HEK293 (cell line): ENCODE data around the gene NLRP6.
"Not testable (repeated sequence)": the region's sequence is repeated elsewhere in the genome, so short reads cannot be mapped to it uniquely, and the experiment has no call there.

ENCODE experiments used
- CTCF ChIA-PET: fragments of 350-600 bp; formaldehyde crosslinking; extraction: SDS; loops from one replicate; lab custom pipeline; 2021; ENCODE audit warnings: antibody characterized with exemption; lab: Yijun Ruan, JAX
- POLR2A ChIA-PET: fragments of 300-600 bp; formaldehyde crosslinking; extraction: SDS; loops from one replicate; lab custom pipeline; 2020; ENCODE audit warnings: antibody characterized with exemption, inconsistent platforms; lab: Yijun Ruan, JAX
- H3K27ac ChIP-seq: fragments of 200-500 bp; sonication (Bioruptor generic); 2 replicates; pipeline ENCODE4 v1.5.1; 2014; ENCODE audit warnings: low read depth, low read length, control low read depth, inconsistent platforms; ENCODE audit errors: extremely low read depth
- H3K36me3 ChIP-seq, 2 experiments: fragments of 200-500 bp in 1 of 2; sonication (Bioruptor generic) in 1 of 2; 1 replicate in 1 of 2; 2 replicates in 1 of 2; pipeline ENCODE4 v1.5.1; 2014 to 2017; ENCODE audit warnings: inconsistent platforms in 2 of 2, low read length in 2 of 2; ENCODE audit not compliant: control insufficient read depth in 2 of 2, insufficient read depth in 1 of 2
- H3K4me1 ChIP-seq: fragments of 200-500 bp; sonication (Bioruptor generic); 2 replicates; pipeline ENCODE4 v1.5.1; 2014; ENCODE audit warnings: mild to moderate bottlenecking, low read length, inconsistent platforms; ENCODE audit not compliant: control insufficient read depth, insufficient read depth
- H3K4me3 ChIP-seq: 2 replicates; pipeline ENCODE4 v1.5.1; 2011; ENCODE audit warnings: low read depth, mild to moderate bottlenecking, control low read depth, low read length, moderate library complexity
- H3K9me3 ChIP-seq: fragments of 200-500 bp; sonication (Bioruptor generic); 2 replicates; pipeline ENCODE4 v1.5.1; 2014; ENCODE audit warnings: low read depth, low read length, inconsistent platforms; ENCODE audit not compliant: control insufficient read depth, insufficient read depth
- MZF1 ChIP-seq: fragments of 450-650 bp; formaldehyde crosslinking; IDR thresholded peaks from 2 replicates; pipeline ENCODE4 v1.5.1; 2017; ENCODE audit warnings: missing biosample characterization, missing genetic modification characterization, borderline replicate concordance
- TRIM28 ChIP-seq: IDR thresholded peaks from 2 replicates; pipeline ENCODE4 v1.6.1; 2011; ENCODE audit warnings: low read length, control low read depth, borderline replicate concordance
- ZNF239 ChIP-seq: fragments of 450-650 bp; formaldehyde crosslinking; IDR thresholded peaks from 2 replicates; pipeline ENCODE4 v1.5.1; 2016; ENCODE audit warnings: missing biosample characterization, missing genetic modification characterization
- ZNF311 ChIP-seq: fragments of 450-650 bp; formaldehyde crosslinking; IDR thresholded peaks from 2 replicates; pipeline ENCODE4 v1.5.1; 2017; ENCODE audit warnings: missing biosample characterization, missing genetic modification characterization, borderline replicate concordance
- ZNF341 ChIP-seq: fragments of 450-650 bp; formaldehyde crosslinking; IDR thresholded peaks from 2 replicates; pipeline ENCODE4; 2016; ENCODE audit warnings: low read depth, missing biosample characterization, missing genetic modification characterization
- ZNF433 ChIP-seq: fragments of 450-650 bp; formaldehyde crosslinking; IDR thresholded peaks from 2 replicates; pipeline ENCODE4 v1.5.1; 2016; ENCODE audit warnings: missing biosample characterization, missing genetic modification characterization, low read depth
- ZNF473 ChIP-seq: fragments of 450-650 bp; formaldehyde crosslinking; IDR thresholded peaks from 2 replicates; pipeline ENCODE4 v1.5.1; 2017; ENCODE audit warnings: missing biosample characterization, missing genetic modification characterization
- ZNF529 ChIP-seq: fragments of 450-650 bp; formaldehyde crosslinking; IDR thresholded peaks from 2 replicates; pipeline ENCODE4 v1.5.1; 2017; ENCODE audit warnings: missing genetic modification characterization, missing biosample characterization; ENCODE audit not compliant: insufficient replicate concordance
- ZNF76 ChIP-seq: fragments of 450-650 bp; formaldehyde crosslinking; IDR thresholded peaks from 2 replicates; pipeline ENCODE4; 2016; ENCODE audit warnings: low read depth, missing biosample characterization, missing genetic modification characterization, borderline replicate concordance
- ZNF776 ChIP-seq: fragments of 450-650 bp; formaldehyde crosslinking; IDR thresholded peaks from 2 replicates; pipeline ENCODE4 v1.5.0; 2017; ENCODE audit warnings: missing biosample characterization, missing genetic modification characterization, borderline replicate concordance
- ZNF843 ChIP-seq: fragments of 450-650 bp; formaldehyde crosslinking; IDR thresholded peaks from 2 replicates; pipeline ENCODE4 v1.5.1; 2016; ENCODE audit warnings: missing biosample characterization, missing genetic modification characterization
- ZSCAN30 ChIP-seq: fragments of 450-650 bp; IDR thresholded peaks from 2 replicates; pipeline ENCODE4 v1.5.1; 2018; ENCODE audit warnings: missing biosample characterization, mild to moderate bottlenecking, missing genetic modification characterization, moderate library complexity
- ZXDB ChIP-seq: fragments of 450-650 bp; formaldehyde crosslinking; IDR thresholded peaks from 2 replicates; pipeline ENCODE4 v1.5.1; 2016; ENCODE audit warnings: missing biosample characterization, missing genetic modification characterization
- TF ChIP-seq, protein P1 (sequence below): fragments of 450-650 bp; formaldehyde crosslinking; IDR thresholded peaks from 2 replicates; pipeline ENCODE4 v1.5.1; 2016; ENCODE audit warnings: missing biosample characterization, missing genetic modification characterization

The NLRP6 gene

DNA sequence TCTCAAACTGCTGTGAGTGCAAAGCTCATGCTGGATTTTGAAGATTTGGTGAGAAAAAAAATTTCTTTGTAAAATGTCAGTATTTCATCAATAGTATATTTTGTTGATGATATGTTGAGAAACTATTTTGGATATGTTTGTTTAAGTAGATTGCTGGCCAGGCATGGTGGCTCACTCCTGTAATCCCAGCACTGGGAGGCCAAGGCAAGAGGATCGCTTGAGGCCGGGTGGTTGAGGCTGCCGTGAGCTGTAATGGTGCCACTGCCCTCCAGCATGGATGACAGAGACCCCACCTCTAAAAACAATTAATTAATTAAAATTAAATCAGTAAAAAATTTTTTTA lies 49.3 kb downstream of the NLRP6 start:
- no peaks in the 10 kb centered on the region for H3K4me1 ChIP-seq
- no peak for TF ChIP-seq MZF1 (tag by site-specific recombination)
- no peak for TF ChIP-seq ZNF529
- TF ChIP-seq ZNF341, result no peak
- TF ChIP-seq ZNF776 (tag by site-specific recombination), result no peak
- no peak for TF ChIP-seq ZNF239 (tag by site-specific recombination)
- TF ChIP-seq ZNF843 (tag by site-specific recombination), result no peak
- TF ChIP-seq, protein P1, sequence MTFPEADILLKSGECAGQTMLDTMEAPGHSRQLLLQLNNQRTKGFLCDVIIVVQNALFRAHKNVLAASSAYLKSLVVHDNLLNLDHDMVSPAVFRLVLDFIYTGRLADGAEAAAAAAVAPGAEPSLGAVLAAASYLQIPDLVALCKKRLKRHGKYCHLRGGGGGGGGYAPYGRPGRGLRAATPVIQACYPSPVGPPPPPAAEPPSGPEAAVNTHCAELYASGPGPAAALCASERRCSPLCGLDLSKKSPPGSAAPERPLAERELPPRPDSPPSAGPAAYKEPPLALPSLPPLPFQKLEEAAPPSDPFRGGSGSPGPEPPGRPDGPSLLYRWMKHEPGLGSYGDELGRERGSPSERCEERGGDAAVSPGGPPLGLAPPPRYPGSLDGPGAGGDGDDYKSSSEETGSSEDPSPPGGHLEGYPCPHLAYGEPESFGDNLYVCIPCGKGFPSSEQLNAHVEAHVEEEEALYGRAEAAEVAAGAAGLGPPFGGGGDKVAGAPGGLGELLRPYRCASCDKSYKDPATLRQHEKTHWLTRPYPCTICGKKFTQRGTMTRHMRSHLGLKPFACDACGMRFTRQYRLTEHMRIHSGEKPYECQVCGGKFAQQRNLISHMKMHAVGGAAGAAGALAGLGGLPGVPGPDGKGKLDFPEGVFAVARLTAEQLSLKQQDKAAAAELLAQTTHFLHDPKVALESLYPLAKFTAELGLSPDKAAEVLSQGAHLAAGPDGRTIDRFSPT, result no peak
- no peak for TF ChIP-seq ZSCAN30 (tag by site-specific recombination)
- TF ChIP-seq ZNF473, result no peak
- H3K4me3 ChIP-seq, result no peak overlapping the region
- POLR2A ChIA-PET, result no interaction called here
- H3K9me3 ChIP-seq, result no peaks in the 10 kb centered on the region
- CTCF ChIA-PET, result interaction anchor here (0.8 to 1.1 kb wide), 2 partner anchors 18 to 46 kb away, joined by 3 to 5 read pairs; no protein-coding TSS in a partner anchor
- H3K36me3 ChIP-seq, result no peaks in the 10 kb centered on the region
- no peak overlapping the region for H3K27ac ChIP-seq

DNA sequence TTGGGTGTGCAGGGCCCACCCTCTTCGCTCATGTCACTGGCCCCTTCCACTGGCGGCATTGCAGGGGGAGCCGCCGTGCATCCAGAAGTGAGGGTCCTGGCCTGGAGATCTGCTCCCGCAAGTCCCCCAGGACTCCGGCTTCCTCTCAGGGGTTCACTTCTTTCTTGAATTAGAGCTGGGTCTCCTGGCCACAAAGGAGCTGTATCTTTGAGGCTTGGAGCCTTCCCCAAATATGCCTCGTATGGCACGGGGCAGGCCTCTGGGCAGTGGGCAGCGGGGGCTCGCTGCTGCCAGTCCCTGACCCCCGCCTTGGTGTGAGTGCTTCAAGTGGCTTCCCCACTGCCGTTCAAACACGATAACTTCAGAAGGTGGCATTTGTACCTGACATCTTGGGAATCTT lies 49.8 kb downstream of the NLRP6 start:
- no peaks in the 10 kb centered on the region for H3K9me3 ChIP-seq
- TF ChIP-seq ZNF76 (tag by site-specific recombination) (no peak), ZXDB (no peak)
- CTCF ChIA-PET, result interaction anchor here (0.8 to 1.1 kb wide), 2 partner anchors 18 to 47 kb away, joined by 3 to 5 read pairs; no protein-coding TSS in a partner anchor
- H3K4me3 ChIP-seq, result no peak overlapping the region
- no peak overlapping the region for H3K27ac ChIP-seq
- no peaks in the 10 kb centered on the region for H3K36me3 ChIP-seq
- no peaks in the 10 kb centered on the region for H3K4me1 ChIP-seq
- POLR2A ChIA-PET, result no interaction called here

DNA sequence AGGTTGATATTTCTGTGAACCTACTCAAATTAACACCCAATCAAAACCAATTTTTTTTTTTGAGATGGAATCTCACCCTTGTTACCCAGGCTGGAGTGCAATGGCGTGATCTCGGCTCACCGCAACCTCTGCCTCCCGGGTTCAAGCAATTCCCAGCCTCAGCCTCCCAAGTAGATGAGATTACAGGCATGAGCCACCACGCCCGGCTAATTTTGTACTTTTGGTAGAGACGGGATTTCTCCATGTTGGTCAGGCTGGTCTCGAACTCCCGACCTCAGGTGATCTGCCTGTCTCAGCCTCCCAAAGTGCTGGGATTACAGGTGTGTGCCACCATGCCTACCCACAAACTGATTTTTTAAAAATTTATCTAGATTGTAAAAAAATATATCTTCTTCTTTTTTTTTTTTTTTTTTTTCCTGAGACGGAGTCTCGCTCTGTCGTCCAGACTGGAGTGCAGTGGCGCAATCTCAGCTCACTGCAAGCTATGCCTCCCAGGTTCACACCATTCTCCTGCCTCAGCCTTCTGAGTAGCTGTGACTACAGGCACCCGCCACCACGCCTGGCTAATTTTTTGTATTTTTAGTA lies 50.4 kb downstream of the NLRP6 start:
- not testable (repeated sequence) for H3K9me3 ChIP-seq, H3K27ac ChIP-seq, H3K36me3 ChIP-seq, H3K4me1 ChIP-seq, H3K4me3 ChIP-seq
- ChIA-PET POLR2A (interaction anchor here (0.8 to 1.1 kb wide), 2 partner anchors 27 to 122 kb away, joined by 3 to 4 read pairs; no protein-coding TSS in a partner anchor), CTCF (interaction anchor here (0.8 to 2.3 kb wide), 4 partner anchors 11 to 23 kb away, joined by 5 to 8 read pairs (median 6); no protein-coding TSS in a partner anchor)

DNA sequence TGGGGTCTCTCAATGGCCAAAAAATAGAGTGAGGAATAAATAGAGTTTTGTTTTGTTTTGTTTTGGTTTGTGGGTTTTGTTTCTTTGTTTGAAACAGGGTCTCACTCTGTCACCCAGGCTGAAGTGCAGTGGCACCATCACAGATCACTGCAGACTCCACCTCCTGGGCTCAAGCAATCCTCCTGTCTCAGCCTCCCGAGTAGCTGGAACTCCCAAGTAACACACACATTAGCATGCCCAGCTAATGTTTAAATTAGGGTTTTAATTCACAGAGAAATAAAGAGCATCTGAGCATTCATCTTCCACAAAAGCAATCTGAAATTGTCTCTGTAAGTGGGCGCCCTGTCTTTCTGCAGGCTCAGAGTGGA lies 51.7 kb downstream of the NLRP6 start:
- Histone ChIP-seq H3K27ac (no peak overlapping the region), H3K36me3 (no peaks in the 10 kb centered on the region), H3K4me1 (no peaks in the 10 kb centered on the region), H3K9me3 (no peaks in the 10 kb centered on the region), H3K4me3 (no peak overlapping the region)
- ChIA-PET CTCF (interaction anchor here (1.3 to 2.3 kb wide), 3 partner anchors 13 to 24 kb away, joined by 5 to 8 read pairs (median 6); no protein-coding TSS in a partner anchor), POLR2A (interaction anchor here (1.1 kb wide), 1 partner anchor 123 kb away, joined by 4 read pairs; no protein-coding TSS in a partner anchor)
- TF ChIP-seq ZNF433 (tag by site-specific recombination) (no peak), TRIM28 (no peak), ZNF311 (tag by site-specific recombination) (no peak)
